ENCODE data around the gene EPN1.

Gene EPN1

GRCh38 chr19:55697698-55698097 lies 22.7 kb downstream of the EPN1 start:
- Histone ChIP-seq H3K9ac (no peak overlapping the region), H3K4me3 (IDR thresholded peaks at IDR 0.05; ENCODE audit: insufficient read depth, low read depth, low read length) (no peak overlapping the region), H2AFZ (ENCODE audit: low read depth) (no peak overlapping the region), H3K4me2 (no peak overlapping the region), H3K79me2 (ENCODE audit: insufficient read depth, low read depth) (no peaks in the 10 kb centered on the region), H3K4me1 (ENCODE audit: low read depth, poor library complexity, severe bottlenecking) (no peaks in the 10 kb centered on the region), H3K27me3 (ENCODE audit: insufficient read depth, low read depth) (no peaks in the 10 kb centered on the region), H3K27ac (no peak overlapping the region), H4K20me1 (ENCODE audit: insufficient read depth) (no peaks in the 10 kb centered on the region), H3K36me3 (ENCODE audit: insufficient read depth) (no peaks in the 10 kb centered on the region)
- TF ChIP-seq, protein P1, sequence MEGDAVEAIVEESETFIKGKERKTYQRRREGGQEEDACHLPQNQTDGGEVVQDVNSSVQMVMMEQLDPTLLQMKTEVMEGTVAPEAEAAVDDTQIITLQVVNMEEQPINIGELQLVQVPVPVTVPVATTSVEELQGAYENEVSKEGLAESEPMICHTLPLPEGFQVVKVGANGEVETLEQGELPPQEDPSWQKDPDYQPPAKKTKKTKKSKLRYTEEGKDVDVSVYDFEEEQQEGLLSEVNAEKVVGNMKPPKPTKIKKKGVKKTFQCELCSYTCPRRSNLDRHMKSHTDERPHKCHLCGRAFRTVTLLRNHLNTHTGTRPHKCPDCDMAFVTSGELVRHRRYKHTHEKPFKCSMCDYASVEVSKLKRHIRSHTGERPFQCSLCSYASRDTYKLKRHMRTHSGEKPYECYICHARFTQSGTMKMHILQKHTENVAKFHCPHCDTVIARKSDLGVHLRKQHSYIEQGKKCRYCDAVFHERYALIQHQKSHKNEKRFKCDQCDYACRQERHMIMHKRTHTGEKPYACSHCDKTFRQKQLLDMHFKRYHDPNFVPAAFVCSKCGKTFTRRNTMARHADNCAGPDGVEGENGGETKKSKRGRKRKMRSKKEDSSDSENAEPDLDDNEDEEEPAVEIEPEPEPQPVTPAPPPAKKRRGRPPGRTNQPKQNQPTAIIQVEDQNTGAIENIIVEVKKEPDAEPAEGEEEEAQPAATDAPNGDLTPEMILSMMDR (conservative IDR thresholded peaks at IDR 0.05; ENCODE audit: low read depth, low read length): no peak

- no peak overlapping the region for H2AFZ ChIP-seq (ENCODE audit: low read depth)
- no peak overlapping the region for H3K27ac ChIP-seq
- H3K4me3 ChIP-seq (IDR thresholded peaks at IDR 0.05; ENCODE audit: insufficient read depth, low read depth, low read length): no peak overlapping the region
- H3K79me2 ChIP-seq (ENCODE audit: insufficient read depth, low read depth): no peaks in the 10 kb centered on the region
- TF ChIP-seq, protein P1 (conservative IDR thresholded peaks at IDR 0.05; ENCODE audit: low read depth, low read length): no peak
- no peaks in the 10 kb centered on the region for H3K27me3 ChIP-seq (ENCODE audit: insufficient read depth, low read depth)
- H3K9ac ChIP-seq: no peak overlapping the region
- H3K4me2 ChIP-seq: no peak overlapping the region
- H4K20me1 ChIP-seq (ENCODE audit: insufficient read depth): no peaks in the 10 kb centered on the region
- no peaks in the 10 kb centered on the region for H3K36me3 ChIP-seq (ENCODE audit: insufficient read depth)
- no peaks in the 10 kb centered on the region for H3K4me1 ChIP-seq (ENCODE audit: low read depth, poor library complexity, severe bottlenecking)
Observed at GRCh38 chr19:55698256-55698655, 23.2 kb downstream of the EPN1 start.

DNA sequence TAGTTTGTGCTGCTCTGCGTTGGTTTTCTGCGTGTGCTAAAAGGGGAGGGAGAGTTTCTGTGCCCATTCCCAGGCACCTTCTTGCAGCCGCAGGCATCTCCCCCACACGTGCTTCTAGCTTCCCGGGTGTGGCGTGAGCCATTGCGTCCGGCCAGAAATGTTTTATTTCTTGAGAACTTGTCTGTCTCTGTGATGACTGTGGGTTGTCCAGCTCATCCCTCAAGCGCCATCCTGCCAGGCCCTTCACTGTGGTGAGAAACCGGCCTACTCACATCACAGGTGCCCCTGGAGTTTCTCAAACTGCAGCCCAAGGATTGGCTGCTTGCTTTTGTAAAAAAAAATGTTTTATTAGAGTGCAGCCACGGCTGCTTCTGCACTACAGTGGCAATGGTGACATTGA lies 24.2 kb downstream of the EPN1 start:
- no peaks in the 10 kb centered on the region for H3K36me3 ChIP-seq (ENCODE audit: insufficient read depth)
- no peak overlapping the region for H3K4me3 ChIP-seq (IDR thresholded peaks at IDR 0.05; ENCODE audit: insufficient read depth, low read depth, low read length)
- no peaks in the 10 kb centered on the region for H3K79me2 ChIP-seq (ENCODE audit: insufficient read depth, low read depth)
- H3K9ac ChIP-seq: no peak overlapping the region
- TF ChIP-seq, protein P1 (conservative IDR thresholded peaks at IDR 0.05; ENCODE audit: low read depth, low read length): no peak
- H2AFZ ChIP-seq (ENCODE audit: low read depth): no peak overlapping the region
- no peak overlapping the region for H3K27ac ChIP-seq
- H4K20me1 ChIP-seq (ENCODE audit: insufficient read depth): no peaks in the 10 kb centered on the region
- no peaks in the 10 kb centered on the region for H3K4me1 ChIP-seq (ENCODE audit: low read depth, poor library complexity, severe bottlenecking)
- no peaks in the 10 kb centered on the region for H3K27me3 ChIP-seq (ENCODE audit: insufficient read depth, low read depth)
- H3K4me2 ChIP-seq: no peak overlapping the region

DNA sequence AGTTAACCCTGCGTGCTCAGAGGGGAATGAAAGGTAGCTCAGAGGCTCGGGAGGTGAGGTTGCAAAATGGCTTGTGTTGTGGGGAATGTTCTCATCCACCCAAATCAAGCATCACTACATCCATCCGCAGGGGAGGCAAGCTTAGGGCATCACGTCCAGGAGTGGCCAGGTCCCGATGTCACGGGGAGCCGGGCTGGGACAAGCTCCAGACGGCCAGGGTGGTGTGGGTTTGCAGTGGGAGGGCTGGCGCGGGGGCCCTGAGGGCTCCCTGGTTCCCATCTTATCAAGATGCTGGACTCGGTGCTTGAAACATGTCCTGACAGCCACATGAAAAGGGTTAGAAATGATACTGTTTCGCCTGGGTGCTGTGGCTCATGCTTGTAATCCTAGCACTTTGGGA lies 25.8 kb downstream of the EPN1 start:
- Histone ChIP-seq H3K4me1 (ENCODE audit: low read depth, poor library complexity, severe bottlenecking) (no peaks in the 10 kb centered on the region), H3K27ac (no peak overlapping the region), H3K79me2 (ENCODE audit: insufficient read depth, low read depth) (no peaks in the 10 kb centered on the region), H3K4me3 (IDR thresholded peaks at IDR 0.05; ENCODE audit: insufficient read depth, low read depth, low read length) (no peak overlapping the region), H3K4me2 (no peak overlapping the region), H3K9ac (no peak overlapping the region), H3K27me3 (ENCODE audit: insufficient read depth, low read depth) (no peaks in the 10 kb centered on the region), H2AFZ (ENCODE audit: low read depth) (no peak overlapping the region), H3K36me3 (ENCODE audit: insufficient read depth) (no peaks in the 10 kb centered on the region), H4K20me1 (ENCODE audit: insufficient read depth) (no peaks in the 10 kb centered on the region)
- TF ChIP-seq, protein P1 (conservative IDR thresholded peaks at IDR 0.05; ENCODE audit: low read depth, low read length): no peak
